Ishikawa (cell line): ENCODE measurements around the gene PACC1.

Source experiments
- YY1 ChIP-seq: IDR thresholded peaks from 2 replicates; pipeline ENCODE4 v1.6.1; 2012; ENCODE audit warnings: low read depth
- TF ChIP-seq, protein P1 (sequence below): IDR thresholded peaks from 2 replicates; pipeline ENCODE4 v1.6.1; 2012

DNA sequence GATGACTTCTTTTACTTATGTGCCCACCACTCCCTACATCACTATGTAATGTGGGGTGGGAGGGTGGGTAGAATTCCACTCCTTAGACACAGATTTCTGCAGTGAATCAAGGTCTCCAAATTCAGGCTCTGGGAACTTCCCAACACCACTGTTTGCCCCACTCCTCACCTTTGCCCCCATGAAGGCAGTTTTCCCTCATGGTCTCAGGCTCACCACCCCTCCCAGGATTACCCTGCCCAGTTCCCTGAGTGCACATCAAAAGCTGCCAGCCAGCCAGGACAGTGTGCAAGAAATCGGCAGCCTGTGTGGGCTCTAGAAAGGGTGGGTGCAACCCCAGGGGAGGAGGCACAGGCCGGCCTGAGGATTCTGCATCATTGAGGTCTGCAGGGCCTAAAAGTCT lies 32.8 kb upstream of the PACC1 start:
- TF ChIP-seq, protein P1, sequence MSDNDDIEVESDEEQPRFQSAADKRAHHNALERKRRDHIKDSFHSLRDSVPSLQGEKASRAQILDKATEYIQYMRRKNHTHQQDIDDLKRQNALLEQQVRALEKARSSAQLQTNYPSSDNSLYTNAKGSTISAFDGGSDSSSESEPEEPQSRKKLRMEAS, result no peak
- no peak for TF ChIP-seq YY1
